OCI-LY3 (cell line): Measurements from ENCODE around the gene SPSB1.

Experiments used
- EZH2phosphoT487 ChIP-seq: fragments of 200-600 bp; shearing (Covaris generic); IDR thresholded peaks from 2 replicates; pipeline ENCODE4 v1.6.1; 2018; ENCODE audit warnings: antibody characterized with exemption, mixed run types, low read depth
- TF ChIP-seq, protein P1 (sequence below): fragments of 200-600, 300-600 bp; sonication (generic); IDR thresholded peaks from 2 replicates; pipeline ENCODE4 v1.5.1; 2014; ENCODE audit warnings: antibody characterized with exemption, low read length, low read depth

DNA sequence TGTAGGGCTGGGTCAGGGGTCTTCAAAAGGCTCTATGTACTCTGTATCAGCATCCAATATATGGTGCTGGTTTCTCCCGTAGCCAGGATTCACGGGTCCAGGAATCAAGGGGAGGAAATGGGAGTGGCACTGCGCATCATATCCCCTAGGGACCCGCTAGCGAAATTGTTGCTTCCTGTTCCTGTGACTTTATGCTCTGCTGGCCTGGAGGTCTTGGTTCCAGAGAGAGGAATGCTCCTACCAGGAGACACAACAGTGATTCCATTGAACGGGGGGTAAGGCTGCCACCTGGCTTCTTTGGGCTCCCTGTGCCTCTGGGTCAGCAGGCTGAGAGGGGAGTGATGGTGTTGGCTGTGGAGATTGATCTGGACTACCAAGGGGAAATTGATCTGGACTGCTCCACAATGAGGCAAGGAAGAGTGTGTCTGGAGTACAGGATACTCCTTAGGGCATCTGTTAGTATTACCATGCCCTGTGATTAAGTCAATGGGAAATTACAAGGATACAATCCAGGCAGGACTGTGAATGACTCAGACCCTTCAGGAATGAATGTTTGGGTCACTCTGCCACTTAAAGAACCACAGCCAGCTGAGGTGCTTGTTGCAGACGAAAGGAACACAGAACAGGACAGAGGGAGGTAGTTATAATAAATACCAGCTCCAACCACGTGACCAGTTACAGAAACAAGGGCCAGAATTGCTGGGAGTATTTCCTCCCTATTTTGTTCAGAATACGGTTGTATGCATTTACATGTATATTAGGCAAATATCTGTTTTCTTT, 10.2 kb downstream of the SPSB1 start:
- TF ChIP-seq, protein P1, sequence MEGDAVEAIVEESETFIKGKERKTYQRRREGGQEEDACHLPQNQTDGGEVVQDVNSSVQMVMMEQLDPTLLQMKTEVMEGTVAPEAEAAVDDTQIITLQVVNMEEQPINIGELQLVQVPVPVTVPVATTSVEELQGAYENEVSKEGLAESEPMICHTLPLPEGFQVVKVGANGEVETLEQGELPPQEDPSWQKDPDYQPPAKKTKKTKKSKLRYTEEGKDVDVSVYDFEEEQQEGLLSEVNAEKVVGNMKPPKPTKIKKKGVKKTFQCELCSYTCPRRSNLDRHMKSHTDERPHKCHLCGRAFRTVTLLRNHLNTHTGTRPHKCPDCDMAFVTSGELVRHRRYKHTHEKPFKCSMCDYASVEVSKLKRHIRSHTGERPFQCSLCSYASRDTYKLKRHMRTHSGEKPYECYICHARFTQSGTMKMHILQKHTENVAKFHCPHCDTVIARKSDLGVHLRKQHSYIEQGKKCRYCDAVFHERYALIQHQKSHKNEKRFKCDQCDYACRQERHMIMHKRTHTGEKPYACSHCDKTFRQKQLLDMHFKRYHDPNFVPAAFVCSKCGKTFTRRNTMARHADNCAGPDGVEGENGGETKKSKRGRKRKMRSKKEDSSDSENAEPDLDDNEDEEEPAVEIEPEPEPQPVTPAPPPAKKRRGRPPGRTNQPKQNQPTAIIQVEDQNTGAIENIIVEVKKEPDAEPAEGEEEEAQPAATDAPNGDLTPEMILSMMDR: no peak
- no peak for TF ChIP-seq EZH2phosphoT487
